NCI-H82 (cell line): ENCODE measurements around the gene CDH4.

ENCODE experiments used
- DNase-seq: peaks from one replicate; lab custom pipeline; 2025; lab: John Stamatoyannopoulos, UW

CDH4 gene

GRCh38 chr20:61806995-61807394, 554.9 kb downstream of the CDH4 start:
- no peak for DNase-seq

GRCh38 chr20:61807471-61808160, 555.6 kb downstream of the CDH4 start:
- DNase-seq: no peak

- no peak for DNase-seq
Observed at GRCh38 chr20:61808447-61808846, 556.4 kb downstream of the CDH4 start.

GRCh38 chr20:61809006-61809770, 557.1 kb downstream of the CDH4 start:
- no peak for DNase-seq

- no peak for DNase-seq
Observed at GRCh38 chr20:61810066-61810737, 558.1 kb downstream of the CDH4 start.

- DNase-seq: no peak
Observed at GRCh38 chr20:61810738-61811135, 558.7 kb downstream of the CDH4 start.

GRCh38 chr20:61811166-61811565, 559.1 kb downstream of the CDH4 start:
- no peak for DNase-seq

GRCh38 chr20:61812121-61812844, 560.2 kb downstream of the CDH4 start:
- DNase-seq: no peak

GRCh38 chr20:61812845-61813485, 560.9 kb downstream of the CDH4 start:
- DNase-seq: no peak

- no peak for DNase-seq
Observed at GRCh38 chr20:61813791-61814190, 561.7 kb downstream of the CDH4 start.

- no peak for DNase-seq
Observed at GRCh38 chr20:61814244-61814643, 562.2 kb downstream of the CDH4 start.

- no peak for DNase-seq
Observed at GRCh38 chr20:61814726-61815125, 562.7 kb downstream of the CDH4 start.

GRCh38 chr20:61815176-61815575, 563.1 kb downstream of the CDH4 start:
- no peak for DNase-seq

- DNase-seq: no peak
Observed at GRCh38 chr20:61815678-61816077, 563.6 kb downstream of the CDH4 start.

GRCh38 chr20:61816606-61817460, 564.8 kb downstream of the CDH4 start:
- no peak for DNase-seq

- DNase-seq: no peak
Observed at GRCh38 chr20:61817575-61817974, 565.5 kb downstream of the CDH4 start.

- no peak for DNase-seq
Observed at GRCh38 chr20:61818746-61819573, 566.9 kb downstream of the CDH4 start.

- no peak for DNase-seq
Observed at GRCh38 chr20:61819574-61819846, 567.4 kb downstream of the CDH4 start.

GRCh38 chr20:61819921-61820825, 568.1 kb downstream of the CDH4 start:
- DNase-seq: no peak
